ENCODE measurements around the gene FAM3C. TPM values are rescaled to one million over a fixed set of nuclear protein-coding genes. Genes with fewer than 3 reads are reported as not detected.
A peak's percentile ranks its signal among the peaks of the same experiment; 100 is the strongest.

FAM3C gene
- polyA plus RNA-seq, 10 donors: 91.0 to 124 (median 110) TPM

GRCh38 chr7:121301446-121302213 is 94.5 kb downstream of the FAM3C start:
- peak in 1 of 3 donors; percentile 33 for DNase-seq

- no peak for DNase-seq
Measured at GRCh38 chr7:121300685-121301420, 95.3 kb downstream of the FAM3C start.

Other genes with a start within 250 kb of the FAM3C start
- gene WNT16, start 67.3 kb downstream of the FAM3C start, polyA plus RNA-seq (ENCODE audit: insufficient read length in 10 of 10): 1 to 10 TPM in 2 of 10 donors, under 1 TPM in 8; 0.07 to 3.2 (median 0.31) TPM

Data from muscle of back (tissue), 11 donors.